GM23338 (cell line): ENCODE measurements around the gene CACNA1G. TPM values are rescaled to one million over a fixed set of nuclear protein-coding genes. Genes with fewer than 3 reads are reported as not detected.

Experiments used
- ATAC-seq: fragments of 200-7000 bp; cut with Tn5 transposase; 3 replicates; pipeline ENCODE4 v1.9.1; 2020
- DNase-seq: peaks from one replicate; pipeline ENCODE4 v3.0.0-alpha.2; 2015; ENCODE audit warnings: low spot score
- H2AFZ ChIP-seq: fragments of 200-600 bp; sonication (generic); 2 replicates; pipeline ENCODE4 v1.8.0; 2016; ENCODE audit warnings: antibody characterized with exemption, mild to moderate bottlenecking, moderate library complexity
- H3F3A ChIP-seq: fragments of 200-600 bp; sonication (generic); replicated peaks from 2 replicates; pipeline ENCODE4 v1.8.0; 2017; ENCODE audit warnings: antibody characterized with exemption, mixed run types, low read depth
- H3K27ac ChIP-seq: fragments of 200-600 bp; sonication (generic); 2 replicates; pipeline ENCODE4 v1.6.1; 2016; ENCODE audit warnings: low read depth
- H3K27me3 ChIP-seq: fragments of 200-600 bp; sonication (generic); 2 replicates; pipeline ENCODE4 v1.8.0; 2016; ENCODE audit warnings: mild to moderate bottlenecking, mixed run types, moderate library complexity; ENCODE audit not compliant: insufficient read depth
- H3K36me3 ChIP-seq: fragments of 200-600 bp; sonication (generic); 2 replicates; pipeline ENCODE4 v1.8.0; 2016; ENCODE audit warnings: mild to moderate bottlenecking; ENCODE audit not compliant: insufficient read depth
- H3K4me1 ChIP-seq: fragments of 200-600 bp; sonication (generic); 2 replicates; pipeline ENCODE4 v1.8.0; 2016; ENCODE audit warnings: mild to moderate bottlenecking, moderate library complexity; ENCODE audit not compliant: insufficient read depth
- H3K4me2 ChIP-seq: fragments of 200-600 bp; sonication (generic); 2 replicates; pipeline ENCODE4 v1.7.1; 2017; ENCODE audit warnings: mixed run types
- H3K4me3 ChIP-seq: fragments of 200-600 bp; sonication (generic); 2 replicates; pipeline ENCODE4 v1.6.1; 2016; ENCODE audit warnings: mixed run types
- H3K79me2 ChIP-seq: fragments of 200-600 bp; sonication (generic); replicated peaks from 2 replicates; pipeline ENCODE4 v1.8.0; 2017; ENCODE audit warnings: mild to moderate bottlenecking; ENCODE audit not compliant: insufficient read depth
- H3K9me2 ChIP-seq: fragments of 200-600 bp; sonication (generic); 2 replicates; pipeline ENCODE4 v1.8.0; 2017; ENCODE audit not compliant: insufficient read depth
- H4K20me1 ChIP-seq: fragments of 200-600 bp; sonication (generic); replicated peaks from 2 replicates; pipeline ENCODE4 v1.8.0; 2017; ENCODE audit warnings: mild to moderate bottlenecking; ENCODE audit not compliant: insufficient read depth
- H3K27ac Mint-ChIP-seq: 2 replicates; pipeline ENCODE4 v1.8.0; 2020; ENCODE audit warnings: inconsistent platforms, mild to moderate bottlenecking, moderate library complexity, mixed read lengths
- H3K27me3 Mint-ChIP-seq: 3 replicates; pipeline ENCODE4 v1.8.0; 2022; ENCODE audit warnings: low read depth, mild to moderate bottlenecking, moderate library complexity, mixed read lengths, inconsistent platforms; ENCODE audit not compliant: insufficient read depth, poor library complexity
- H3K36me3 Mint-ChIP-seq: 3 replicates; pipeline ENCODE4 v1.8.0; 2021; ENCODE audit warnings: low read depth, mild to moderate bottlenecking, inconsistent platforms, moderate library complexity, mixed read lengths
- H3K4me1 Mint-ChIP-seq: 3 replicates; pipeline ENCODE4 v1.8.0; 2020; ENCODE audit warnings: mild to moderate bottlenecking, inconsistent platforms, mixed read lengths
- H3K4me3 Mint-ChIP-seq: 3 replicates; pipeline ENCODE4 v1.8.0; 2021; ENCODE audit warnings: moderate library complexity, mild to moderate bottlenecking, inconsistent platforms, mixed read lengths
- H3K9me3 Mint-ChIP-seq: 3 replicates; pipeline ENCODE4 v1.8.0; 2020; ENCODE audit warnings: moderate library complexity, mild to moderate bottlenecking, inconsistent platforms, mixed read lengths
- EZH2 ChIP-seq: fragments of 200-600 bp; sonication (generic); IDR thresholded peaks from one replicate; pipeline ENCODE4 v1.8.0; 2017; ENCODE audit warnings: antibody characterized with exemption, mild to moderate bottlenecking, low read depth; ENCODE audit not compliant: unreplicated experiment
- NANOG ChIP-seq: IDR thresholded peaks from 2 replicates; pipeline ENCODE4 v1.6.1; 2016; ENCODE audit warnings: antibody characterized with exemption, borderline replicate concordance
- STAT1 ChIP-seq: IDR thresholded peaks from one replicate; pipeline ENCODE4 v1.6.1; 2016; ENCODE audit warnings: antibody characterized with exemption; ENCODE audit not compliant: unreplicated experiment
- ZNF331 ChIP-seq: fragments of 250-450 bp; sonication (Bioruptor Pico); IDR thresholded peaks from 2 replicates; pipeline ENCODE4 v1.5.0; 2020; ENCODE audit warnings: low read depth, mild to moderate bottlenecking, moderate library complexity
- polyA plus RNA-seq: library from polyadenylated mRNA; unstranded; fragments of >200 nt; fragmentation: Nextera tagmentation; extraction: Ambion mirVana; gene quantifications from 2 replicates; pipeline ENCODE4 v1.2.1, GENCODE V29; 2016
- total RNA-seq: library from RNA; depleted of rRNA; stranded (reverse); fragments of >200 nt; shearing (Covaris generic); gene quantifications from 2 replicates; pipeline ENCODE4 v1.2.3, GENCODE V29; 2014
- TF ChIP-seq, protein P1 (sequence below): IDR thresholded peaks from 2 replicates; pipeline ENCODE4 v1.6.1; 2016; ENCODE audit warnings: antibody characterized with exemption
- TF ChIP-seq, protein P2 (sequence below): IDR thresholded peaks from one replicate; pipeline ENCODE4 v1.6.1; 2018; ENCODE audit warnings: antibody characterized with exemption; ENCODE audit not compliant: unreplicated experiment
- TF ChIP-seq, protein P3 (sequence below), 2 experiments: fragments of 200-600 bp in 1 of 2; sonication (generic) in 1 of 2; conservative IDR thresholded peaks; 2 replicates each; pipeline versions ENCODE4 v1.5.1 to v1.6.1; 2016 to 2017; ENCODE audit warnings: antibody characterized with exemption in 2 of 2, low read depth in 2 of 2, mild to moderate bottlenecking in 2 of 2, moderate library complexity in 1 of 2
- TF ChIP-seq, protein P4 (sequence below): fragments of 250-450 bp; sonication (Bioruptor Pico); IDR thresholded peaks from 2 replicates; pipeline ENCODE4 v1.5.0; 2020; ENCODE audit warnings: mild to moderate bottlenecking, moderate library complexity

Gene CACNA1G
- total and polyA plus RNA-seq, 2 experiments from 2014 or later: 1.4 to 5.1 TPM

DNA sequence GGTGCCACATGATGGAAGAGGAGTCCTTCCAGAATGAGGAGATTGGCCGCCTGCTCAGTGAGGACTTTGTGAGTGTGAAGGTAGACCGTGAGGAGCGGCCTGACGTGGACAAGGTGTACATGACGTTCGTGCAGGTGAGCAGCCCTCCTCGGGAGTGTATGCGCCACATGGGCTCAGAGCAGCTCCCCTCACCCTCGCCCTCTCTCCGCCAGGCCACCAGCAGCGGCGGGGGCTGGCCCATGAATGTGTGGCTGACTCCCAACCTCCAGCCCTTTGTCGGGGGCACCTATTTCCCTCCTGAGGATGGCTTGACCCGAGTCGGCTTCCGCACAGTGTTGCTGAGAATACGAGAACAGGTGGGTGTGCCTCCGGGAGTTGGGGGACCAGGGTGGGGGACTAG lies 11.7 kb upstream of the CACNA1G start:
- H3K27me3 Mint-ChIP-seq: peaks cover 20% of the 10 kb centered on the region
- no peaks in the 10 kb centered on the region; the same call in 2 of the 3 replicates for H3K36me3 Mint-ChIP-seq
- H3K4me3 ChIP-seq: no peak overlapping the region
- no peaks in the 10 kb centered on the region for H3K79me2 ChIP-seq
- no peak overlapping the region for H3K4me3 Mint-ChIP-seq
- no peak overlapping the region for H2AFZ ChIP-seq
- peaks cover 10% of the 10 kb centered on the region; the same call in 2 of the 3 replicates for H3K4me1 Mint-ChIP-seq
- no peaks in the 10 kb centered on the region for H3K9me3 Mint-ChIP-seq
- TF ChIP-seq EZH2 (no peak), ZNF331 (CRISPR knock-in tag) (no peak), STAT1 (no peak), NANOG (no peak)
- TF ChIP-seq, protein P1, sequence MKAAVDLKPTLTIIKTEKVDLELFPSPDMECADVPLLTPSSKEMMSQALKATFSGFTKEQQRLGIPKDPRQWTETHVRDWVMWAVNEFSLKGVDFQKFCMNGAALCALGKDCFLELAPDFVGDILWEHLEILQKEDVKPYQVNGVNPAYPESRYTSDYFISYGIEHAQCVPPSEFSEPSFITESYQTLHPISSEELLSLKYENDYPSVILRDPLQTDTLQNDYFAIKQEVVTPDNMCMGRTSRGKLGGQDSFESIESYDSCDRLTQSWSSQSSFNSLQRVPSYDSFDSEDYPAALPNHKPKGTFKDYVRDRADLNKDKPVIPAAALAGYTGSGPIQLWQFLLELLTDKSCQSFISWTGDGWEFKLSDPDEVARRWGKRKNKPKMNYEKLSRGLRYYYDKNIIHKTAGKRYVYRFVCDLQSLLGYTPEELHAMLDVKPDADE: no peak
- TF ChIP-seq, protein P2, sequence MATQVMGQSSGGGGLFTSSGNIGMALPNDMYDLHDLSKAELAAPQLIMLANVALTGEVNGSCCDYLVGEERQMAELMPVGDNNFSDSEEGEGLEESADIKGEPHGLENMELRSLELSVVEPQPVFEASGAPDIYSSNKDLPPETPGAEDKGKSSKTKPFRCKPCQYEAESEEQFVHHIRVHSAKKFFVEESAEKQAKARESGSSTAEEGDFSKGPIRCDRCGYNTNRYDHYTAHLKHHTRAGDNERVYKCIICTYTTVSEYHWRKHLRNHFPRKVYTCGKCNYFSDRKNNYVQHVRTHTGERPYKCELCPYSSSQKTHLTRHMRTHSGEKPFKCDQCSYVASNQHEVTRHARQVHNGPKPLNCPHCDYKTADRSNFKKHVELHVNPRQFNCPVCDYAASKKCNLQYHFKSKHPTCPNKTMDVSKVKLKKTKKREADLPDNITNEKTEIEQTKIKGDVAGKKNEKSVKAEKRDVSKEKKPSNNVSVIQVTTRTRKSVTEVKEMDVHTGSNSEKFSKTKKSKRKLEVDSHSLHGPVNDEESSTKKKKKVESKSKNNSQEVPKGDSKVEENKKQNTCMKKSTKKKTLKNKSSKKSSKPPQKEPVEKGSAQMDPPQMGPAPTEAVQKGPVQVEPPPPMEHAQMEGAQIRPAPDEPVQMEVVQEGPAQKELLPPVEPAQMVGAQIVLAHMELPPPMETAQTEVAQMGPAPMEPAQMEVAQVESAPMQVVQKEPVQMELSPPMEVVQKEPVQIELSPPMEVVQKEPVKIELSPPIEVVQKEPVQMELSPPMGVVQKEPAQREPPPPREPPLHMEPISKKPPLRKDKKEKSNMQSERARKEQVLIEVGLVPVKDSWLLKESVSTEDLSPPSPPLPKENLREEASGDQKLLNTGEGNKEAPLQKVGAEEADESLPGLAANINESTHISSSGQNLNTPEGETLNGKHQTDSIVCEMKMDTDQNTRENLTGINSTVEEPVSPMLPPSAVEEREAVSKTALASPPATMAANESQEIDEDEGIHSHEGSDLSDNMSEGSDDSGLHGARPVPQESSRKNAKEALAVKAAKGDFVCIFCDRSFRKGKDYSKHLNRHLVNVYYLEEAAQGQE: no peak
- TF ChIP-seq, protein P3, sequence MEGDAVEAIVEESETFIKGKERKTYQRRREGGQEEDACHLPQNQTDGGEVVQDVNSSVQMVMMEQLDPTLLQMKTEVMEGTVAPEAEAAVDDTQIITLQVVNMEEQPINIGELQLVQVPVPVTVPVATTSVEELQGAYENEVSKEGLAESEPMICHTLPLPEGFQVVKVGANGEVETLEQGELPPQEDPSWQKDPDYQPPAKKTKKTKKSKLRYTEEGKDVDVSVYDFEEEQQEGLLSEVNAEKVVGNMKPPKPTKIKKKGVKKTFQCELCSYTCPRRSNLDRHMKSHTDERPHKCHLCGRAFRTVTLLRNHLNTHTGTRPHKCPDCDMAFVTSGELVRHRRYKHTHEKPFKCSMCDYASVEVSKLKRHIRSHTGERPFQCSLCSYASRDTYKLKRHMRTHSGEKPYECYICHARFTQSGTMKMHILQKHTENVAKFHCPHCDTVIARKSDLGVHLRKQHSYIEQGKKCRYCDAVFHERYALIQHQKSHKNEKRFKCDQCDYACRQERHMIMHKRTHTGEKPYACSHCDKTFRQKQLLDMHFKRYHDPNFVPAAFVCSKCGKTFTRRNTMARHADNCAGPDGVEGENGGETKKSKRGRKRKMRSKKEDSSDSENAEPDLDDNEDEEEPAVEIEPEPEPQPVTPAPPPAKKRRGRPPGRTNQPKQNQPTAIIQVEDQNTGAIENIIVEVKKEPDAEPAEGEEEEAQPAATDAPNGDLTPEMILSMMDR (conservative IDR thresholded peaks at IDR 0.05; ENCODE audit: low read depth in 2 of 2): no peak
- TF ChIP-seq, protein P4, sequence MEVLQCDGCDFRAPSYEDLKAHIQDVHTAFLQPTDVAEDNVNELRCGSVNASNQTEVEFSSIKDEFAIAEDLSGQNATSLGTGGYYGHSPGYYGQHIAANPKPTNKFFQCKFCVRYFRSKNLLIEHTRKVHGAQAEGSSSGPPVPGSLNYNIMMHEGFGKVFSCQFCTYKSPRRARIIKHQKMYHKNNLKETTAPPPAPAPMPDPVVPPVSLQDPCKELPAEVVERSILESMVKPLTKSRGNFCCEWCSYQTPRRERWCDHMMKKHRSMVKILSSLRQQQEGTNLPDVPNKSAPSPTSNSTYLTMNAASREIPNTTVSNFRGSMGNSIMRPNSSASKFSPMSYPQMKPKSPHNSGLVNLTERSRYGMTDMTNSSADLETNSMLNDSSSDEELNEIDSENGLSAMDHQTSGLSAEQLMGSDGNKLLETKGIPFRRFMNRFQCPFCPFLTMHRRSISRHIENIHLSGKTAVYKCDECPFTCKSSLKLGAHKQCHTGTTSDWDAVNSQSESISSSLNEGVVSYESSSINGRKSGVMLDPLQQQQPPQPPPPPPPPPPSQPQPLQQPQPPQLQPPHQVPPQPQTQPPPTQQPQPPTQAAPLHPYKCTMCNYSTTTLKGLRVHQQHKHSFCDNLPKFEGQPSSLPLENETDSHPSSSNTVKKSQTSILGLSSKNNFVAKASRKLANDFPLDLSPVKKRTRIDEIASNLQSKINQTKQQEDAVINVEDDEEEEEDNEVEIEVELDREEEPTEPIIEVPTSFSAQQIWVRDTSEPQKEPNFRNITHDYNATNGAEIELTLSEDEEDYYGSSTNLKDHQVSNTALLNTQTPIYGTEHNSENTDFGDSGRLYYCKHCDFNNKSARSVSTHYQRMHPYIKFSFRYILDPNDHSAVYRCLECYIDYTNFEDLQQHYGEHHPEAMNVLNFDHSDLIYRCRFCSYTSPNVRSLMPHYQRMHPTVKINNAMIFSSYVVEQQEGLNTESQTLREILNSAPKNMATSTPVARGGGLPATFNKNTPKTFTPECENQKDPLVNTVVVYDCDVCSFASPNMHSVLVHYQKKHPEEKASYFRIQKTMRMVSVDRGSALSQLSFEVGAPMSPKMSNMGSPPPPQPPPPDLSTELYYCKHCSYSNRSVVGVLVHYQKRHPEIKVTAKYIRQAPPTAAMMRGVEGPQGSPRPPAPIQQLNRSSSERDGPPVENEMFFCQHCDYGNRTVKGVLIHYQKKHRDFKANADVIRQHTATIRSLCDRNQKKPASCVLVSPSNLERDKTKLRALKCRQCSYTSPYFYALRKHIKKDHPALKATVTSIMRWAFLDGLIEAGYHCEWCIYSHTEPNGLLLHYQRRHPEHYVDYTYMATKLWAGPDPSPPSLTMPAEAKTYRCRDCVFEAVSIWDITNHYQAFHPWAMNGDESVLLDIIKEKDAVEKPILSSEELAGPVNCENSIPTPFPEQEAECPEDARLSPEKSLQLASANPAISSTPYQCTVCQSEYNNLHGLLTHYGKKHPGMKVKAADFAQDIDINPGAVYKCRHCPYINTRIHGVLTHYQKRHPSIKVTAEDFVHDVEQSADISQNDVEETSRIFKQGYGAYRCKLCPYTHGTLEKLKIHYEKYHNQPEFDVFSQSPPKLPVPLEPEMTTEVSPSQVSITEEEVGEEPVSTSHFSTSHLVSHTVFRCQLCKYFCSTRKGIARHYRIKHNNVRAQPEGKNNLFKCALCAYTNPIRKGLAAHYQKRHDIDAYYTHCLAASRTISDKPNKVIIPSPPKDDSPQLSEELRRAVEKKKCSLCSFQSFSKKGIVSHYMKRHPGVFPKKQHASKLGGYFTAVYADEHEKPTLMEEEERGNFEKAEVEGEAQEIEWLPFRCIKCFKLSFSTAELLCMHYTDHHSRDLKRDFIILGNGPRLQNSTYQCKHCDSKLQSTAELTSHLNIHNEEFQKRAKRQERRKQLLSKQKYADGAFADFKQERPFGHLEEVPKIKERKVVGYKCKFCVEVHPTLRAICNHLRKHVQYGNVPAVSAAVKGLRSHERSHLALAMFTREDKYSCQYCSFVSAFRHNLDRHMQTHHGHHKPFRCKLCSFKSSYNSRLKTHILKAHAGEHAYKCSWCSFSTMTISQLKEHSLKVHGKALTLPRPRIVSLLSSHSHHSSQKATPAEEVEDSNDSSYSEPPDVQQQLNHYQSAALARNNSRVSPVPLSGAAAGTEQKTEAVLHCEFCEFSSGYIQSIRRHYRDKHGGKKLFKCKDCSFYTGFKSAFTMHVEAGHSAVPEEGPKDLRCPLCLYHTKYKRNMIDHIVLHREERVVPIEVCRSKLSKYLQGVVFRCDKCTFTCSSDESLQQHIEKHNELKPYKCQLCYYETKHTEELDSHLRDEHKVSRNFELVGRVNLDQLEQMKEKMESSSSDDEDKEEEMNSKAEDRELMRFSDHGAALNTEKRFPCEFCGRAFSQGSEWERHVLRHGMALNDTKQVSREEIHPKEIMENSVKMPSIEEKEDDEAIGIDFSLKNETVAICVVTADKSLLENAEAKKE (CRISPR knock-in tag): no peak
- no peak overlapping the region for H3K27ac ChIP-seq
- H3K36me3 ChIP-seq: no peaks in the 10 kb centered on the region
- DNase-seq (no peak), ATAC-seq (no peak)
- H3K4me2 ChIP-seq: no peak overlapping the region
- no peaks in the 10 kb centered on the region for H3K9me2 ChIP-seq
- H4K20me1 ChIP-seq: no peaks in the 10 kb centered on the region
- H3K27me3 ChIP-seq: no peaks in the 10 kb centered on the region
- H3F3A ChIP-seq: no peaks in the 10 kb centered on the region
- H3K4me1 ChIP-seq: peaks cover 9% of the 10 kb centered on the region; the same call in 1 of the 2 replicates
- H3K27ac Mint-ChIP-seq: no peak overlapping the region
